NCI-H1694 treated with DMSO at 0.1 percent for 48 hours (cell line): Measurements from ENCODE around the gene FAM170B.

Experiments used
- DNase-seq: peaks from one replicate; lab custom pipeline; 2025; lab: John Stamatoyannopoulos, UW

Gene FAM170B

GRCh38 chr10:49123981-49124950, 9.6 kb downstream of the FAM170B start:
- no peak for DNase-seq

- DNase-seq, result no peak
These were observed 12.9 kb downstream of the FAM170B start for GRCh38 chr10:49120911-49121310.

GRCh38 chr10:49119746-49120145, 14.1 kb downstream of the FAM170B start:
- no peak for DNase-seq

GRCh38 chr10:49118430-49119074, 15.3 kb downstream of the FAM170B start:
- DNase-seq, result no peak

- no peak for DNase-seq
These were observed 16.3 kb downstream of the FAM170B start for GRCh38 chr10:49117376-49118070.

- DNase-seq, result no peak
These were observed 17.1 kb downstream of the FAM170B start for GRCh38 chr10:49116509-49117375.

- no peak for DNase-seq
These were observed 17.9 kb downstream of the FAM170B start for GRCh38 chr10:49115796-49116508.

GRCh38 chr10:49115015-49115795, 18.6 kb downstream of the FAM170B start, which contains the start of gene VSTM4:
Gene VSTM4, minus strand, starts transcription at chr10:49115522. Its CDS starts 37 bp downstream, at chr10:49115485.
- no peak for DNase-seq

GRCh38 chr10:49114718-49115014, 19.2 kb downstream of the FAM170B start:
- DNase-seq, result no peak

- no peak for DNase-seq
These were observed 20.1 kb downstream of the FAM170B start for GRCh38 chr10:49113741-49114141.

- no peak for DNase-seq
These were observed 21.0 kb downstream of the FAM170B start for GRCh38 chr10:49112851-49113250.

GRCh38 chr10:49112098-49112497, 21.7 kb downstream of the FAM170B start:
- DNase-seq, result no peak

GRCh38 chr10:49111320-49111698, 22.5 kb downstream of the FAM170B start:
- no peak for DNase-seq

GRCh38 chr10:49110684-49111319, 23.0 kb downstream of the FAM170B start:
- no peak for DNase-seq

- DNase-seq, result no peak
These were observed 24.0 kb downstream of the FAM170B start for GRCh38 chr10:49109669-49110340.

- no peak for DNase-seq
These were observed 25.2 kb downstream of the FAM170B start for GRCh38 chr10:49108656-49109055.

- no peak for DNase-seq
These were observed 25.9 kb downstream of the FAM170B start for GRCh38 chr10:49107887-49108267.

- DNase-seq, result no peak
These were observed 26.5 kb downstream of the FAM170B start for GRCh38 chr10:49107111-49107886.
